HG03432 (cell line): ENCODE measurements around the gene MCU.

Source experiments
- ATAC-seq: cut with Tn5 transposase; IDR thresholded peaks from one replicate; pipeline ENCODE4 v1.9.1; 2021; ENCODE audit warnings: mild to moderate bottlenecking, moderate library complexity; ENCODE audit not compliant: unreplicated experiment

The MCU gene

GRCh38 chr10:72796042-72796441 lies 104.1 kb downstream of the MCU start:
- ATAC-seq: no peak

- ATAC-seq: no peak
Measured at GRCh38 chr10:72796538-72796937, 104.6 kb downstream of the MCU start.

GRCh38 chr10:72800000-72800740 lies 108.2 kb downstream of the MCU start:
- no peak for ATAC-seq

- no peak for ATAC-seq
Measured at GRCh38 chr10:72800741-72801092, 108.8 kb downstream of the MCU start.

- no peak for ATAC-seq
Measured at GRCh38 chr10:72801263-72801868, 109.4 kb downstream of the MCU start.

GRCh38 chr10:72802332-72802731 lies 110.4 kb downstream of the MCU start:
- no peak for ATAC-seq

GRCh38 chr10:72802763-72803505 lies 111.0 kb downstream of the MCU start:
- no peak for ATAC-seq

- no peak for ATAC-seq
Measured at GRCh38 chr10:72808001-72808400, 116.1 kb downstream of the MCU start.

- ATAC-seq: no peak
Measured at GRCh38 chr10:72809006-72809405, 117.1 kb downstream of the MCU start.

- no peak for ATAC-seq
Measured at GRCh38 chr10:72810976-72811375, 119.0 kb downstream of the MCU start.

GRCh38 chr10:72812415-72812752 lies 120.4 kb downstream of the MCU start:
- no peak for ATAC-seq

GRCh38 chr10:72812753-72813430 lies 120.9 kb downstream of the MCU start:
- no peak for ATAC-seq

- no peak for ATAC-seq
Measured at GRCh38 chr10:72814099-72814790, 122.3 kb downstream of the MCU start.

- no peak for ATAC-seq
Measured at GRCh38 chr10:72816565-72816964, 124.6 kb downstream of the MCU start.

GRCh38 chr10:72818076-72818475 lies 126.1 kb downstream of the MCU start:
- ATAC-seq: no peak

GRCh38 chr10:72819053-72819452 lies 127.1 kb downstream of the MCU start:
- ATAC-seq: no peak

- ATAC-seq: no peak
Measured at GRCh38 chr10:72821606-72822005, 129.7 kb downstream of the MCU start.

GRCh38 chr10:72822342-72822986 lies 130.5 kb downstream of the MCU start:
- ATAC-seq: no peak

- no peak for ATAC-seq
Measured at GRCh38 chr10:72825163-72825562, 133.2 kb downstream of the MCU start.

GRCh38 chr10:72826346-72826745 lies 134.4 kb downstream of the MCU start:
- no peak for ATAC-seq

GRCh38 chr10:72828294-72828693 lies 136.4 kb downstream of the MCU start:
- no peak for ATAC-seq
